VCaP (cell line): ENCODE results near the gene F2R.
"Not testable (repeated sequence)": the region's sequence is repeated elsewhere in the genome, so short reads cannot be mapped to it uniquely, and the experiment has no call there.

Source experiments
- H3K27ac ChIP-seq: fragments of 450-650 bp; 2 replicates; pipeline ENCODE4 v1.5.1; 2017
- CTCF ChIP-seq: fragments of 450-650 bp; conservative IDR thresholded peaks from 2 replicates; pipeline ENCODE4 v1.5.1; 2017; ENCODE audit warnings: mild to moderate bottlenecking, moderate library complexity

The F2R gene

GRCh38 chr5:76733049-76733417, 17.1 kb downstream of the F2R start:
- no peak for TF ChIP-seq CTCF
- no peak overlapping the region for H3K27ac ChIP-seq

- peak overlapping the region; percentile 35 for H3K27ac ChIP-seq
- no peak for TF ChIP-seq CTCF
These were observed 20.0 kb downstream of the F2R start for GRCh38 chr5:76735762-76736545.

- H3K27ac ChIP-seq: no peak overlapping the region
These were observed 21.0 kb downstream of the F2R start for GRCh38 chr5:76736679-76737556.

GRCh38 chr5:76737846-76738245, 21.9 kb downstream of the F2R start:
- no peak for TF ChIP-seq CTCF
- H3K27ac ChIP-seq: no peak overlapping the region

More at GRCh38 chr5:76736679-76737556, 21.0 kb downstream of the F2R start:
- no peak for TF ChIP-seq CTCF

- H3K27ac ChIP-seq: not testable (repeated sequence)
These were observed 25.6 kb downstream of the F2R start for GRCh38 chr5:76741506-76741905.

GRCh38 chr5:76742583-76742982, 26.7 kb downstream of the F2R start:
- TF ChIP-seq CTCF: no peak
- H3K27ac ChIP-seq: no peak overlapping the region

- no peak for TF ChIP-seq CTCF
- no peak overlapping the region for H3K27ac ChIP-seq
These were observed 28.7 kb downstream of the F2R start for GRCh38 chr5:76744632-76745031.

GRCh38 chr5:76745670-76746069, 29.7 kb downstream of the F2R start:
- no peak overlapping the region for H3K27ac ChIP-seq

More at GRCh38 chr5:76745670-76746069, 29.7 kb downstream of the F2R start:
- no peak for TF ChIP-seq CTCF
